A549 (cell line): ENCODE results near the gene CELSR1.

ENCODE experiments used
- EHMT2 ChIP-seq: fragments of 200-600 bp; sonication (generic); IDR thresholded peaks from 2 replicates; pipeline ENCODE4 v1.6.1; 2016; ENCODE audit warnings: antibody characterized with exemption, low read depth, mild to moderate bottlenecking, moderate library complexity
- POLR2A ChIP-seq: IDR thresholded peaks from 2 replicates; pipeline ENCODE4 v1.6.1; 2012; ENCODE audit warnings: mild to moderate bottlenecking, low read length
- TF ChIP-seq, protein P1 (sequence below): fragments of >200 bp; sonication (Bioruptor Twin); formaldehyde crosslinking; IDR thresholded peaks from 3 replicates; pipeline ENCODE4 v1.5.1; 2016

DNA sequence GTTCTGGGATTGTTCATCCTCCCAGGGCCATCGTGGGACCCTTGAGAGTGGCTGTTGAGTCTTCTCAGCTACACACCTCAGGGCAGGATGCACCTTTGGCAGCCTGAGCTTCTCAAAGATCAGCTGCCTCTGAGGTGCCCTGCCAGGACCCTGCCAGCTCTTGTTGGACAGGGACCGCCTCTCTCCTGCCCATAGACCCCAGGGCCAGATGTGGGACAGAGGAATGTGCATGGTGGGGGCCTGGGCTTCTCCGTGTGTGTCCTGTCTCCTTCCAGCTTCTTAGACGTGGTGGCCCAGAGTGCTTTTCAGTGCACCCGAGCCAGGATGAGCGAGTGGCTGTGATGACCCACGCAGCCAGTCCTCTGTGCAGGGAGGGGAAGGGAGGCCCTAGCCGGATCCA is 207.8 kb downstream of the CELSR1 start:
- no peak for TF ChIP-seq EHMT2
- TF ChIP-seq, protein P1, sequence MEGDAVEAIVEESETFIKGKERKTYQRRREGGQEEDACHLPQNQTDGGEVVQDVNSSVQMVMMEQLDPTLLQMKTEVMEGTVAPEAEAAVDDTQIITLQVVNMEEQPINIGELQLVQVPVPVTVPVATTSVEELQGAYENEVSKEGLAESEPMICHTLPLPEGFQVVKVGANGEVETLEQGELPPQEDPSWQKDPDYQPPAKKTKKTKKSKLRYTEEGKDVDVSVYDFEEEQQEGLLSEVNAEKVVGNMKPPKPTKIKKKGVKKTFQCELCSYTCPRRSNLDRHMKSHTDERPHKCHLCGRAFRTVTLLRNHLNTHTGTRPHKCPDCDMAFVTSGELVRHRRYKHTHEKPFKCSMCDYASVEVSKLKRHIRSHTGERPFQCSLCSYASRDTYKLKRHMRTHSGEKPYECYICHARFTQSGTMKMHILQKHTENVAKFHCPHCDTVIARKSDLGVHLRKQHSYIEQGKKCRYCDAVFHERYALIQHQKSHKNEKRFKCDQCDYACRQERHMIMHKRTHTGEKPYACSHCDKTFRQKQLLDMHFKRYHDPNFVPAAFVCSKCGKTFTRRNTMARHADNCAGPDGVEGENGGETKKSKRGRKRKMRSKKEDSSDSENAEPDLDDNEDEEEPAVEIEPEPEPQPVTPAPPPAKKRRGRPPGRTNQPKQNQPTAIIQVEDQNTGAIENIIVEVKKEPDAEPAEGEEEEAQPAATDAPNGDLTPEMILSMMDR: no peak
- no peak for TF ChIP-seq POLR2A
